ENCODE data around the gene ZNF471.

DNA sequence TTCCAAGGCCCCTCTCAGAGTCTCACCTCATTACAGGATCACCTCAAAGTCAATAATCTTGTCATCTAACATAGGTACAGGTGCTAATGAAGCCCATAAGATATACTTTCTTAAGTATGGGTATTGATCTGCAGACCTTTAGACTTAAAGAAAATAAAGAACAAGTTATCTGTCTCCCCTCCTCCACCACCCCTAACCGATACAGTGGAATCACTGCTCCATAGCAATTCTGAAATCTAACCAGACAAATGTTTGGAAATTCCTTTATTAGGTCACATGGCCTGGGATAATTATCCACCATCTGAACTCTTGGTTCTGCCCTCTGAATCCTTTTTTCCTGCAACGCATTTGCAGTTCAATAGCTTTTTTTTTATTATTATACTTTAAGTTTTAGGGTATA is 55.1 kb downstream of the ZNF471 start:
- no peak for TF ChIP-seq POLR2A (IDR thresholded peaks at IDR 0.05)
- TF ChIP-seq CTCF (IDR thresholded peaks at IDR 0.05) = no peak
